Left ventricle myocardium inferior (tissue), 1 donor: Measurements from ENCODE around the gene SMYD3. TPM values are rescaled to one million over a fixed set of nuclear protein-coding genes. Genes with fewer than 3 reads are reported as not detected.

Source experiments
- DNase-seq: peaks from one replicate; pipeline ENCODE4 v3.0.0-alpha.2; 2020
- H3K27ac ChIP-seq: fragments of 200-600 bp; replicated peaks from 2 replicates; pipeline ENCODE4 v1.8.0; 2021
- H3K27me3 ChIP-seq: fragments of 200-600 bp; 2 replicates; pipeline ENCODE4 v1.8.0; 2021; ENCODE audit warnings: low read depth
- H3K36me3 ChIP-seq: fragments of 200-600 bp; 2 replicates; pipeline ENCODE4 v1.8.0; 2021
- H3K4me1 ChIP-seq: fragments of 200-600 bp; 2 replicates; pipeline ENCODE4 v1.8.0; 2021
- H3K4me3 ChIP-seq: fragments of 200-600 bp; 2 replicates; pipeline ENCODE4 v1.8.0; 2021; ENCODE audit warnings: mild to moderate bottlenecking, moderate library complexity
- H3K9me3 ChIP-seq: fragments of 200-600 bp; replicated peaks from 2 replicates; pipeline ENCODE4 v1.8.0; 2021
- intact Hi-C: fragments of 100-400 bp; cut with micrococcal nuclease; formaldehyde crosslinking; loops from one replicate; pipeline ENCODE4 v1.11.0; 2022
- total RNA-seq: library from RNA; stranded (reverse); fragmentation: NEBNext Ultra II Directional; extraction: Animal tissue kit (Norgen Biotek cat#: 25700); gene quantifications from one replicate; pipeline ENCODE4 v1.2.1, GENCODE V29; 2021
- TF ChIP-seq, protein P1 (sequence below): fragments of 200-600 bp; IDR thresholded peaks from 2 replicates; pipeline ENCODE4 v1.8.0; 2021; ENCODE audit warnings: antibody characterized with exemption, mild to moderate bottlenecking, borderline replicate concordance
- donor health status: DM: no; HTN: yes; CAD: no; lungs with severe emphysema.

SMYD3 gene
- total RNA-seq, 1 donor from 2014 or later: 9.9 TPM

DNA sequence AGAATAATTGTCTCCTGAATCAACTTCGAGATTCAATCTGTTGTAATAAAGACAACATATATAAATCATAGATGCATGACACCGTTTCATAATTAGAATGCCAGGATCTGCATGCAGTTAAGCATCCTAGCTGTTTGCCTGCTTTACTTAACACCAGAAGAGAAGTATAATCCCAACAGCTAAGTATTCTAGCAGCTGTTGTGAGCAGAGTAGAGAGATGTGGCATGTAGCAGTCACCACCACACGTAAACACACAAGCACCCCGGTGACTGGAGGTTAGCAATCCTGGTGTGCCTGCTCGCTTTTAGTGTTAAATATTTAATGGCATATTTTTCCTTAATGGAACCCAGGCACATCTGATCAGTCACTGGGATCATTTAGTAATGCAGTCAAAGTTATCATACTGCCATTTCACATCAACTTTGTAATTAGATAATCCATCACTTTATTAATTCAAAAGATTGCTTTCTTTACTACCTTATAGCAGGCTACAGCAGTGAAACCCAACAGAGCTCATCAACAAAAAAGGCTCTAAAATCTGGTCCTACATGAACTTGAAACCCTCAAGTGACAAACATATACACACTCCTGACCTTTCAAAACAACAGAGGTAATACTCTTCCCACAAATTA, 187.9 kb downstream of the SMYD3 start:
- Histone ChIP-seq H3K27me3 (no peaks in the 10 kb centered on the region), H3K36me3 (no peaks in the 10 kb centered on the region), H3K4me3 (no peak overlapping the region), H3K27ac (no peak overlapping the region), H3K4me1 (no peaks in the 10 kb centered on the region), H3K9me3 (no peaks in the 10 kb centered on the region)
- DNase-seq: no peak
- intact Hi-C loops: no loop called here
- TF ChIP-seq, protein P1, sequence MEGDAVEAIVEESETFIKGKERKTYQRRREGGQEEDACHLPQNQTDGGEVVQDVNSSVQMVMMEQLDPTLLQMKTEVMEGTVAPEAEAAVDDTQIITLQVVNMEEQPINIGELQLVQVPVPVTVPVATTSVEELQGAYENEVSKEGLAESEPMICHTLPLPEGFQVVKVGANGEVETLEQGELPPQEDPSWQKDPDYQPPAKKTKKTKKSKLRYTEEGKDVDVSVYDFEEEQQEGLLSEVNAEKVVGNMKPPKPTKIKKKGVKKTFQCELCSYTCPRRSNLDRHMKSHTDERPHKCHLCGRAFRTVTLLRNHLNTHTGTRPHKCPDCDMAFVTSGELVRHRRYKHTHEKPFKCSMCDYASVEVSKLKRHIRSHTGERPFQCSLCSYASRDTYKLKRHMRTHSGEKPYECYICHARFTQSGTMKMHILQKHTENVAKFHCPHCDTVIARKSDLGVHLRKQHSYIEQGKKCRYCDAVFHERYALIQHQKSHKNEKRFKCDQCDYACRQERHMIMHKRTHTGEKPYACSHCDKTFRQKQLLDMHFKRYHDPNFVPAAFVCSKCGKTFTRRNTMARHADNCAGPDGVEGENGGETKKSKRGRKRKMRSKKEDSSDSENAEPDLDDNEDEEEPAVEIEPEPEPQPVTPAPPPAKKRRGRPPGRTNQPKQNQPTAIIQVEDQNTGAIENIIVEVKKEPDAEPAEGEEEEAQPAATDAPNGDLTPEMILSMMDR: no peak

DNA sequence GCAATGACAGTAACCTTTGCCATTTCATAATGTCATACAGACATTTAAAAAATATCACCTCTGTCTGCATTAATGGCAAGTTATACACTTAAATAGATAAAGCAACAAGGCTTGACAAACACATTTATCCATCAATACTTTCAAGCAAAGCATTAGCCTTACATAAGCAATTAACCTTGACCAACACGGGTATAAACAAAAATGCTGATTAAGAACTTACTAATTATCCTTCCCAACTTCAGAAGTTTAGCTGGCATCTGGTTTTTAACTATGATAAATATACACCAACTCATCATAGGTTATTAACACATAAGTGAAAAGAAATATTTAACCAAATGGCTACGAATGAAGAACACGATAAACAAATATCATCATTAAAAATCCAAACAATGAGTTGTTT, 188.5 kb downstream of the SMYD3 start:
- H3K4me3 ChIP-seq: no peak overlapping the region
- no peaks in the 10 kb centered on the region for H3K9me3 ChIP-seq
- intact Hi-C loops: no loop called here
- no peak overlapping the region for H3K27ac ChIP-seq
- no peak for DNase-seq
- no peaks in the 10 kb centered on the region for H3K27me3 ChIP-seq
- TF ChIP-seq, protein P1: no peak
- H3K36me3 ChIP-seq: no peaks in the 10 kb centered on the region
- H3K4me1 ChIP-seq: no peaks in the 10 kb centered on the region

DNA sequence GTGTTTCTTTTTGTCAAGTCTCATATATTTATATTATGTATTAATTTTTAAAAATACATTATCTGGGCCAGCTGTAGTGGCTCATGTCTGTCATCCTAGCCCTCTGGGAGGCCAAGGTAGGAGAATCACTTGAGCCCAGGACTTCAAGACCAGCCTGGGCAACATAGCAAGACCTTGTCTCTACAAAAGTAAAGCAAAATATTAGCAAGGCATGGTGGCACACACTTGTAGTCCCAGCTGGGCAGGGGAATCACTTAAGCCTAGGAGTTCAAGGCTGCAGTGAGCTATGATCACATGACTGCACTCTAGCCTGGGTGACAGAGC, 189.1 kb downstream of the SMYD3 start:
- no peaks in the 10 kb centered on the region for H3K9me3 ChIP-seq
- no peak overlapping the region for H3K4me3 ChIP-seq
- no peak for DNase-seq
- no peaks in the 10 kb centered on the region for H3K36me3 ChIP-seq
- intact Hi-C loops: no loop called here
- no peak overlapping the region for H3K27ac ChIP-seq
- no peaks in the 10 kb centered on the region for H3K27me3 ChIP-seq
- TF ChIP-seq, protein P1: no peak
- H3K4me1 ChIP-seq: no peaks in the 10 kb centered on the region

DNA sequence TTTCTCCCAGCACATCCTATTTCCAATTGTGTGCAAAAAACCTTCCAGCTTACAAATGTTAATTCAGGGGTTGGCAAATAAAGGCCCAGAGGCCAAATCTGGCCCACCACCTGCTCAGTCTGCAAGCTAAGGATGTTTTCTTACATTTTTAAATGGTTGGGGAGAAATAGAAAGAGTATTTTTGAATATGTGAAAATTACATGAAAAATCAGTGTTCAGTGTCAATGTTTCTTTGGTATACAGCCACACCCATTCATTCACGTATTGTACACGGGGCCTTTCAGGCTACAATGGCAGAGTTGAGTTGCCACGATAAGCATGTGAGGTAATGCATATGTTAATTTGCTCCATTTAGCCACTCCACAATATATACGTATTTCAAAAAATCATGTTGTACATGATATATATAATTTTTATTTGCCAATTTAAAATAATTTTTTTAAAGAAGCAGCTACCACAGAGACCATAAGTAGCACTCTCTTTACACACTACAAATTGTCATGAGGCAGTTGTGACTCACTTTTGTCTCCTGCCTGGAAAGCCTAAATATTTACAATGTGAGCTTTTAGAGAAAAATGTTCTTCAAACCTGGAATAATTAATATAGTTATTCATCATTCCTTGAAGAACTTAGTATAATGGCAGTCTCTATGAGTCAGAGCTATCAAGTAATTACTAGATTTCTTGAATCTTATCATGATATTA, 189.6 kb downstream of the SMYD3 start:
- Histone ChIP-seq H3K4me1 (no peaks in the 10 kb centered on the region), H3K27ac (no peak overlapping the region), H3K4me3 (no peak overlapping the region), H3K9me3 (no peaks in the 10 kb centered on the region), H3K27me3 (no peaks in the 10 kb centered on the region), H3K36me3 (no peaks in the 10 kb centered on the region)
- intact Hi-C loops: no loop called here
- DNase-seq: no peak
- TF ChIP-seq, protein P1: no peak

DNA sequence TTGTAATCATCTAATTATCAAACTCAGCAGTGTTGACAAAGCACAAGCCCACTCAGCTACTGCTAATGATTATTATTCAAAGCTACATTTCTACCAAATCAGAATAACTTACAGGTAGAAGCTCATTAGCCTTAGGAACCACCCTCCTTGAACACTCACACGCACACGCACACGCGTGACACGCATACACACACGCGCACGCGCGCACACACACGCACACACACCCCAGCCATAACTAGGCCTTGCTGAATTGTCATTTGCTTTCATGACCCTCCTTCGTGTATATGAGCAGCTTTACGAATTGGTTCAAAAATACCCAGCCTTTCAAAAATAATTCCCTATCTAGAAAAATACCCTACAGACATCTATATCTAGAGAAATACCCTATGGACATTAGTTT, 195.6 kb downstream of the SMYD3 start:
- Histone ChIP-seq H3K27ac (no peak overlapping the region), H3K4me1 (no peaks in the 10 kb centered on the region), H3K27me3 (no peaks in the 10 kb centered on the region), H3K36me3 (no peaks in the 10 kb centered on the region), H3K9me3 (no peaks in the 10 kb centered on the region), H3K4me3 (no peak overlapping the region)
- TF ChIP-seq, protein P1: no peak
- intact Hi-C loops: no loop called here
- no peak for DNase-seq
